ENCODE results near the gene WRAP73. TPM values are rescaled to one million over a fixed set of nuclear protein-coding genes. Genes with fewer than 3 reads are reported as not detected.

Gene WRAP73
- total RNA-seq, 1 donor from 2014 or later: 23.3 TPM

- Histone ChIP-seq H3K36me3 (no peaks in the 10 kb centered on the region), H3K27me3 (no peaks in the 10 kb centered on the region), H3K9me3 (no peaks in the 10 kb centered on the region), H3K27ac (no peak overlapping the region), H3K4me1 (peaks cover 8% of the 10 kb centered on the region), H3K4me3 (no peak overlapping the region)
- intact Hi-C loops (cut with DNase I): no loop called here
- DNase-seq (ENCODE audit: extremely low spot score in 2 of 2): no peak
- TF ChIP-seq POLR2A (IDR thresholded peaks at IDR 0.05): no peak
- TF ChIP-seq CTCF (IDR thresholded peaks at IDR 0.05): no peak
- TF ChIP-seq POLR2AphosphoS5 (IDR thresholded peaks at IDR 0.05; ENCODE audit: insufficient read depth in 1 of 2, low read depth in 1 of 2): no peak
Measured at GRCh38 chr1:3697104-3697503, 47.2 kb upstream of the WRAP73 start.

- H3K9me3 ChIP-seq: no peaks in the 10 kb centered on the region
- no peak overlapping the region for H3K27ac ChIP-seq
- H3K36me3 ChIP-seq: no peaks in the 10 kb centered on the region
- intact Hi-C loops (cut with DNase I): no loop called here
- H3K27me3 ChIP-seq: no peaks in the 10 kb centered on the region
- H3K4me3 ChIP-seq: no peak overlapping the region
- DNase-seq (ENCODE audit: extremely low spot score in 2 of 2): no peak
- TF ChIP-seq POLR2A (IDR thresholded peaks at IDR 0.05) (no peak), CTCF (IDR thresholded peaks at IDR 0.05) (no peak), POLR2AphosphoS5 (IDR thresholded peaks at IDR 0.05; ENCODE audit: insufficient read depth in 1 of 2, low read depth in 1 of 2) (no peak)
- H3K4me1 ChIP-seq: peaks cover 8% of the 10 kb centered on the region
Measured at GRCh38 chr1:3696689-3697088, 46.8 kb upstream of the WRAP73 start.

GRCh38 chr1:3695326-3696217, 45.7 kb upstream of the WRAP73 start:
- Histone ChIP-seq H3K27ac (no peak overlapping the region), H3K36me3 (no peaks in the 10 kb centered on the region), H3K27me3 (no peaks in the 10 kb centered on the region), H3K4me1 (peaks cover 8% of the 10 kb centered on the region), H3K4me3 (no peak overlapping the region), H3K9me3 (no peaks in the 10 kb centered on the region)
- intact Hi-C loops (cut with DNase I): no loop called here
- peak in 2 of 3 experiments; percentile 18 to 26 for TF ChIP-seq CTCF (IDR thresholded peaks at IDR 0.05)
- TF ChIP-seq POLR2AphosphoS5 (IDR thresholded peaks at IDR 0.05; ENCODE audit: insufficient read depth in 1 of 2, low read depth in 1 of 2): no peak
- DNase-seq (ENCODE audit: extremely low spot score in 2 of 2): no peak

DNA sequence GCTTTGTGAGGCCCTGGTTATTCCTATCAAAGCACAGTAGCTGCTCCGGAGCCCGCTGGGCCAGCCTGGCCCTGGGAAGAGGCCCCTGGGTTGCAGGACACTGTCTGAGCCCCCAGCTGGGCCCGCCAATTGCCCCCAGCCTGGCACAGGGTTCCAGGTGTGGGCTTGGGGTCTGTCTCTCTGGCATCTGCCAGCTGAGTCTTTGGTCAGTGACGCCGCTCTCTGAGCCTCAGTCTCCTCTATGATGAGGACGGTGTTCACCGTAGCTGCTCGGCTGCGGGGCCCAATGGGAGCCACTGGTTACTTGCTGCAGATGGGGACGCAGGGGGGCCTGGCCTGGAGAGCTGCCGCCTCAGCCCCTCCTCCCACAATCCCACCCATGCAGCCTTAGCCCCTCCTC, 43.4 kb upstream of the WRAP73 start:
- Histone ChIP-seq H3K4me1 (no peaks in the 10 kb centered on the region), H3K4me3 (no peak overlapping the region), H3K27ac (no peak overlapping the region), H3K27me3 (no peaks in the 10 kb centered on the region), H3K9me3 (no peaks in the 10 kb centered on the region), H3K36me3 (no peaks in the 10 kb centered on the region)
- DNase-seq (ENCODE audit: extremely low spot score in 2 of 2): no peak
- intact Hi-C loops (cut with DNase I): no loop called here
- TF ChIP-seq POLR2AphosphoS5 (IDR thresholded peaks at IDR 0.05; ENCODE audit: insufficient read depth in 1 of 2, low read depth in 1 of 2) (no peak), POLR2A (IDR thresholded peaks at IDR 0.05) (no peak), CTCF (IDR thresholded peaks at IDR 0.05) (no peak)

DNA sequence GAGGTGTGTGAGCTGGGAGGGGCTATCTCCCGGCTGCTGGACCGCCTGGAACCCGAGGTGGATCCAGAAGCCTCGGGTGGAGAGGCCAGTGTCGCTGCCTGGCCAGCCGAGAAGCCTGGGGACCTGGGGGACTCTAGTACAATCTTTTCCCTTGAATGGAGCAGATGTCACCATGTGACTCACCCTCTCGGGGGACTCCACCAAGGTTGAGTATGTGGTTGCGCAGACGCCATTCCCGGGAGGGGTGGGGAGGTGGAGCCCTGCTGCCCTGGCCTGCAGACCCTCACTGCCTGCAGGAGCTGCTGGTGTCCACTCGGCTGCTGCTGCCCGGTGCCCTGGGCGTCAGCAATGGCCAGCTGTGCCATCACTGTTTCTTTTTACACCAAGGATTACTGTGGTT, 42.7 kb upstream of the WRAP73 start:
- no peaks in the 10 kb centered on the region for H3K4me1 ChIP-seq
- no peak overlapping the region for H3K27ac ChIP-seq
- TF ChIP-seq CTCF (IDR thresholded peaks at IDR 0.05) (no peak), POLR2AphosphoS5 (IDR thresholded peaks at IDR 0.05; ENCODE audit: insufficient read depth in 1 of 2, low read depth in 1 of 2) (no peak), POLR2A (IDR thresholded peaks at IDR 0.05) (no peak)
- intact Hi-C loops (cut with DNase I): no loop called here
- H3K36me3 ChIP-seq: no peaks in the 10 kb centered on the region
- H3K27me3 ChIP-seq: no peaks in the 10 kb centered on the region
- no peak overlapping the region for H3K4me3 ChIP-seq
- no peak for DNase-seq (ENCODE audit: extremely low spot score in 2 of 2)
- H3K9me3 ChIP-seq: no peaks in the 10 kb centered on the region
